Measurements from ENCODE around the gene C19orf33. TPM values are rescaled to one million over a fixed set of nuclear protein-coding genes. Genes with fewer than 3 reads are reported as not detected.

The C19orf33 gene
- total RNA-seq, 1 experiment from 2014 or later, result 16.1 TPM

GRCh38 chr19:38285567-38285966 lies 18.5 kb upstream of the C19orf33 start (continued):
- TF ChIP-seq HMGXB4 (CRISPR knock-in tag; IDR thresholded peaks at IDR 0.05) (no peak), ATF3 (CRISPR knock-in tag; conservative IDR thresholded peaks at IDR 0.05) (no peak), ZBTB21 (CRISPR knock-in tag; IDR thresholded peaks at IDR 0.05; ENCODE audit: borderline replicate concordance) (no peak), SMAD3 (CRISPR knock-in tag; IDR thresholded peaks at IDR 0.05; ENCODE audit: borderline replicate concordance) (no peak)

GRCh38 chr19:38287604-38288003 lies 16.4 kb upstream of the C19orf33 start:
- ChIA-PET POLR2A (no interaction called here), CTCF (no interaction called here)
- TF ChIP-seq E2F1 (CRISPR knock-in tag; IDR thresholded peaks at IDR 0.05), result no peak
- TF ChIP-seq GTF2I (CRISPR knock-in tag; conservative IDR thresholded peaks at IDR 0.05), result no peak
- TF ChIP-seq HMGA2 (CRISPR knock-in tag; IDR thresholded peaks at IDR 0.05), result no peak
- TF ChIP-seq ZBTB21 (CRISPR knock-in tag; IDR thresholded peaks at IDR 0.05; ENCODE audit: borderline replicate concordance), result no peak
- TF ChIP-seq ATF6 (CRISPR knock-in tag; IDR thresholded peaks at IDR 0.05), result no peak
- TF ChIP-seq MAX (CRISPR knock-in tag; IDR thresholded peaks at IDR 0.05), result no peak
- no peak for TF ChIP-seq ZMAT4 (CRISPR knock-in tag; IDR thresholded peaks at IDR 0.05)
- no peak for TF ChIP-seq ZNF512 (CRISPR knock-in tag; IDR thresholded peaks at IDR 0.05; ENCODE audit: borderline replicate concordance)
- no peak for TF ChIP-seq RORB (CRISPR knock-in tag; IDR thresholded peaks at IDR 0.05)
- no peak for TF ChIP-seq RELA (CRISPR knock-in tag; IDR thresholded peaks at IDR 0.05; ENCODE audit: borderline replicate concordance)
- no peak for TF ChIP-seq ZNF317 (CRISPR knock-in tag; IDR thresholded peaks at IDR 0.05; ENCODE audit: borderline replicate concordance, low read depth)
- TF ChIP-seq FOXP1 (CRISPR knock-in tag; IDR thresholded peaks at IDR 0.05; ENCODE audit: borderline replicate concordance), result no peak
- Mint-ChIP-seq H3K27me3 (ENCODE audit: low read depth) (no peaks in the 10 kb centered on the region), H3K9me3 (no peaks in the 10 kb centered on the region), H3K4me3 (no peak overlapping the region), H3K27ac (no peak overlapping the region), H3K4me1 (no peaks in the 10 kb centered on the region), H3K36me3 (peaks cover 56% of the 10 kb centered on the region)
- ATAC-seq, result no peak
- no peak for DNase-seq (ENCODE audit: low spot score)
